ENCODE results near the gene GIN1.
"Not testable (repeated sequence)": the region's sequence is repeated elsewhere in the genome, so short reads cannot be mapped to it uniquely, and the experiment has no call there.

The GIN1 gene

GRCh38 chr5:103119765-103120606 is at the start of gene GIN1, which contains the start of gene PPIP5K2:
GIN1 (minus strand) TSS chr5:103120138; CDS start chr5:103108707, 11,431 bp downstream.
PPIP5K2 (plus strand) TSS chr5:103120301; CDS start chr5:103129590, 9,289 bp downstream.
- peak; percentile 98 for DNase-seq (ENCODE audit: low spot score)

- DNase-seq (ENCODE audit: low spot score): no peak
Observed at GRCh38 chr5:103166706-103167105, 46.8 kb upstream of the GIN1 start.

- no peak for DNase-seq (ENCODE audit: low spot score)
Observed at GRCh38 chr5:103151156-103151555, 31.2 kb upstream of the GIN1 start.

- DNase-seq (ENCODE audit: low spot score): no peak
Observed at GRCh38 chr5:103148213-103148612, 28.3 kb upstream of the GIN1 start.

GRCh38 chr5:103145196-103145595 is 25.3 kb upstream of the GIN1 start:
- DNase-seq (ENCODE audit: low spot score): no peak

GRCh38 chr5:103142132-103142531 is 22.2 kb upstream of the GIN1 start:
- DNase-seq (ENCODE audit: low spot score): not testable (repeated sequence)

GRCh38 chr5:103139264-103139865 is 19.4 kb upstream of the GIN1 start:
- no peak for DNase-seq (ENCODE audit: low spot score)

- DNase-seq (ENCODE audit: low spot score): no peak
Observed at GRCh38 chr5:103138202-103138690, 18.3 kb upstream of the GIN1 start.

GRCh38 chr5:103135461-103135860 is 15.5 kb upstream of the GIN1 start:
- DNase-seq (ENCODE audit: low spot score): no peak

- DNase-seq (ENCODE audit: low spot score): no peak
Observed at GRCh38 chr5:103133231-103133630, 13.3 kb upstream of the GIN1 start.

- no peak for DNase-seq (ENCODE audit: low spot score)
Observed at GRCh38 chr5:103132684-103133083, 12.7 kb upstream of the GIN1 start.

GRCh38 chr5:103128202-103128601 is 8.3 kb upstream of the GIN1 start:
- no peak for DNase-seq (ENCODE audit: low spot score)

- DNase-seq (ENCODE audit: low spot score): no peak
Observed at GRCh38 chr5:103127292-103127817, 7.4 kb upstream of the GIN1 start.

- no peak for DNase-seq (ENCODE audit: low spot score)
Observed at GRCh38 chr5:103126557-103126956, 6.6 kb upstream of the GIN1 start.

- no peak for DNase-seq (ENCODE audit: low spot score)
Observed at GRCh38 chr5:103122242-103122641, 2.3 kb upstream of the GIN1 start.

- DNase-seq (ENCODE audit: low spot score): peak; percentile 65
Observed at GRCh38 chr5:103120607-103121200, 766 bp upstream of the GIN1 start.

- DNase-seq (ENCODE audit: low spot score): no peak
Observed at GRCh38 chr5:103119070-103119764, 721 bp downstream of the GIN1 start.

- DNase-seq (ENCODE audit: low spot score): no peak
Observed at GRCh38 chr5:103117471-103117991, 2.4 kb downstream of the GIN1 start.

GRCh38 chr5:103114440-103114839 is 5.5 kb downstream of the GIN1 start:
- no peak for DNase-seq (ENCODE audit: low spot score)

- no peak for DNase-seq (ENCODE audit: low spot score)
Observed at GRCh38 chr5:103112910-103113309, 7.0 kb downstream of the GIN1 start.

- DNase-seq (ENCODE audit: low spot score): no peak
Observed at GRCh38 chr5:103111468-103111867, 8.5 kb downstream of the GIN1 start.

GRCh38 chr5:103110403-103110802 is 9.5 kb downstream of the GIN1 start:
- no peak for DNase-seq (ENCODE audit: low spot score)

Data from left forelimb (tissue), 1 donor.